NCI-H2196 treated with DMSO at 0.1 percent for 48 hours (cell line): ENCODE data around the gene HIPK3.
"Not testable (repeated sequence)": the region's sequence is repeated elsewhere in the genome, so short reads cannot be mapped to it uniquely, and the experiment has no call there.

Experiments
- DNase-seq: peaks from one replicate; lab custom pipeline; 2025; ENCODE audit not compliant: unreplicated experiment; lab: John Stamatoyannopoulos, UW

The HIPK3 gene

DNA sequence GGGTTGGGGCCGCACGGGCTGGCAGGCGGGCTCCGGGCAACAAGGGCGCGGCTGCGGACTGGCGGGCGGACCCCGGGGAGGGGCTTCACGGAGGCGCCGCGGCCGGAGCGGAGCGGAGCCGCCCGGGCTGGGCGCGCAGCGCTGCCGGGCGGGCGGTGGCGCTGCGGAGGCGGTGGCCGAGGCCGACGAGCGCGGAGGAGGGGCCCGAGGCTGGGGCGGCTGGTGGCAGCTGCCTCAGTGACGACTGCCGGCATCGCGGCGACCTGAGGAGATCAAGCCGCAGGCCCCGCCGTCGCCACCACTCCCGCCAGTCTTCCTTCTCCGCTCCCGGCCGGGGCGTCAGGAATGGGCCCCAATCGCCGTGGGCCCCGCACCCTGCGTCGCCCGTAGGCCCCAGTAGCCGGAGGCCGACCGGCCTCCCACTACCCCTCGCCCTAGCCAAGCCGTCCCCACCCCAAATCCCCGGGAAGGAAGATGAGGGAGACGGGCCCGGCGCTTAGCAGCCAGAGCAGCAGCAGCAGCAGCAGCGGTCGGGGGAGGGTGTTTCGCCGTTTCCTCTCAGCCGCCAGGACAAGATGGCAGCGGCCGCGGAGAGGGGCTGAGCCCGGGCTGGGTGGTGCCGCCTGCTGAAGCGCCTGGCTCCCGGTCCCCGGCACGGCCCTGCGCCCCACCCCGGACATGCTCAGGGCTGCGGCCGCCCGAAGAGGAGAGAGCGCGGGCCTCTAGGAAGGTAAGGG, at the start of gene HIPK3:
HIPK3 (plus strand) TSS at position 222 of the 737 bp plus-strand sequence.
- DNase-seq: peak; percentile 57

GRCh38 chr11:33207408-33207985, 49.7 kb upstream of the HIPK3 start:
- DNase-seq: no peak

DNA sequence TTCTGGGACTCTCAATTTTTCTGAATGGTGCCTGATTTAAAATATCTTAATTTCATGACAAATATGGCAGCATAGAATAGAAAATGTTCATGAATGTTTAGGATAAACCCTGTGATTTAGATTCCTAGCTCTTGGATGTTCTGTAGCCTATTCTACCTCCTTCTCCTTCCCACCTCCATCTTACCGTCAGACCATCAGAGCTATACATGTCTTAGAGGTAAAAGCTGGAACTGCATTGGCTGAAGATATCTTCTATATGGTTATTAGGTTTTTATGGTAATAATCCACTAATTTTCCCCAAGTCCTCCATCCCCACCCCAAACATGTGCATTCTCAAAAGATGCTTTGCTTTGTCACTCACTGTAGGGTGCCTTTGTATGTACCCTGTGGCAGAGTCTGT, 49.0 kb upstream of the HIPK3 start:
- no peak for DNase-seq

DNA sequence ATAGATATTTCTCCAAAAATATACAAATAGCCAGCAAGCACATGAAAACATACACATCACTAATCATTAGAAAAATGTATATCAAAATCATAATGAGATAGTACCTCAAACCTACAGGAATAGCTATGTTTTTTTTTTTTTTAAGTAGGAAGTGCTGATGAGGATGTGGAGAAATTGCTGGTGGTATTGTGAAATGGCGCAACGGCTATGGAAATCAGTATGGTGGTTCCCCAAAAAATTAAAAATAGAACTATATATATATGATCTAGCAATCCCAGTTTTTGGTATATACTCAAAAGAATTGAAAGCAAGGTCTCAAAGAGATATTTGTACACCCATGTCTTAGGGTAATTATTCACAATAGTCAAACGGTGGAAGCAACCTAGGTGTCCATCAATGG, 46.0 kb upstream of the HIPK3 start:
- DNase-seq: no peak

GRCh38 chr11:33211580-33211979, 45.6 kb upstream of the HIPK3 start:
- peak; percentile 8 for DNase-seq

- DNase-seq: no peak
Measured at GRCh38 chr11:33214187-33214586, 43.0 kb upstream of the HIPK3 start.

- DNase-seq: no peak
Measured at GRCh38 chr11:33214767-33215166, 42.4 kb upstream of the HIPK3 start.

DNA sequence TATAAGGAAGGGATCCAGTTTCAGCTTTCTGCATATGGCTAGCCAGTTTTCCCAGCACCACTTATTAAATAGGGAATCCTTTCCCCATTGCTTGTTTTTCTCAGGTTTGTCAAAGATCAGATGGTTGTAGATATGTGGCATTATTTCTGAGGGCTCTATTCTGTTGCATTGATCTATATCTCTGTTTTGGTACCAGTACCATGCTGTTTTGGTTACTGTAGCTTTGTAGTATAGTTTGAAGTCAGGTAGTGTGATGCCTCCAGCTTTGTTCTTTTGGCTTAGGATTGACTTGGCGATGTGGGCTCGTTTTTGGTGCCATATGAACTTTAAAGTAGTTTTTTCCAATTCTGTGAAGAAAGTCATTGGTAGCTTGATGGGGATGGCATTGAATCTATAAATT, 40.5 kb upstream of the HIPK3 start:
- not testable (repeated sequence) for DNase-seq

GRCh38 chr11:33222052-33222750, 35.0 kb upstream of the HIPK3 start:
- no peak for DNase-seq

GRCh38 chr11:33225371-33225770, 31.8 kb upstream of the HIPK3 start:
- DNase-seq: no peak

- DNase-seq: no peak
Measured at GRCh38 chr11:33227578-33228261, 29.5 kb upstream of the HIPK3 start.

DNA sequence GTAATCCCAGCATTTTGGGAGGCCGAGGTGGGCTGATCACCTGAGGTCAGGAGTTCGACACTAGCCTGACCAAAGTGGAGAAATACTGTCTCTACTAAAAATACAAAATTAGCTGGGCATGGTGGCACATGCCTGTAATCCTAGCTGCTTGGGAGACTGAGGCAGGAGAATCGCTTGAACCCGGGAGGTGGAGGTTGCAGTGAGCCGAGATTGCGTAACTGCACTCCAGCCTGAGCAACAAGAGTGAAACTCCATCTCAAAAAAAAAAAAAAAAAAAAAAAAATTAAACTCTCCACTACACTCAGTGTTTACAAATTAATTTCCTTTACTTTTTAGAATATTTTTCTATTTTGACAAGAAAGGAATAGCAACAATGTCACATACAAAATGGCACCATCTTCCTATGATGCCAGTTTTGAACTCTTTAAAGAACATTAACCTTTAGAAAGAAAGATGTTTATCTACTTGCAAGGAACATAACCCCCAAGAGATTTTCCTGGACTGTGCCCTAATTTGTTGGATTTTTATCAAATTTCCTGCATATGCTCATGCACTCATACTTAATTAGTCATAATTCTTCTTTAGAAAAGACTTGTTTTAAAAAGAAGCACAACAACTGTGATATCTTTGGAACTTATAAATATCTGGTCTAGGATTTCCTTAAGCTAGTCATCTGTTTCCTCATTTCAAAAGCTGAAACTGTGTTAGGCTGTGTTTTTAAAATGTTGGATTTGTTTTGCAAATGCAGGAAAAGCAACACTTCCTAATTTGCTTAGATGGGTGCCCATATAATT, 22.6 kb upstream of the HIPK3 start:
- DNase-seq: no peak

GRCh38 chr11:33237039-33237597, 20.1 kb upstream of the HIPK3 start:
- DNase-seq: no peak

DNA sequence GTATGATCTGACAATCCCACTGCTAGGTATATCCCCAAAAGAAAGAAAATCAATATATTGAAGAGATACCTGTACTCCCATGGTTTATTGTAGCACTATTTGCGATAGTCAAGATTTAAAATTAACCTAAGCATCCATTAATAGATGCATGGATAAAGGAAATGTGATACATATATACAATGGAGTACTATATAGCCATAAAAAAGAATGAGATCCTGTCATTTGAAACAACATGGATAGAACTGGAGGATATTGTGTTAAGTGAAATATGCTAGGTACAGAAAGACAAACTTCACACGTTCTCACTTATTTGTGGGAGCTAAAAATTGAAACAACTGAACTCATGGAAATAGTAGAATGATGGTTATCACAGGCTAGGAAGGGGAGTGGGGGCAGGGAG, 14.6 kb upstream of the HIPK3 start:
- DNase-seq: no peak

DNA sequence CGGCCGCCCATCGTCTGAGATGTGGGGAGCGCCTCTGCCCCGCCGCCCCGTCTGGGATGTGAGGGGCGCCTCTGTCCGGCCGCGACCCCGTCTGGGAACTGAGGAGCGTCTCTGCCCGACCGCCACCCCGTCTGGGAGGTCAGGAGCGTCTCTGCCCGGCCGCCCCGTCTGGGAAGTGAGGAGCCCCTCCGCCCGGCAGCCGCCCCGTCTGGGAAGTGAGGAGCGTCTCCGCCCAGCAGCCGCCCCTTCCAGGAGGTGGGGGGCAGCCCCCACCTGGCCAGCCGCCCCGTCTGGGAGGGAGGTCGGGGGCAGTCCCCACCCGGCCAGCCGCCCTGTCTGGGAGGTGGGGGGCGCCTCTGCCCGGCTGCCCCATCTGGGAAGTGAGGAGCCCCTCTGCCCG, 13.5 kb upstream of the HIPK3 start:
- DNase-seq: not testable (repeated sequence)

GRCh38 chr11:33248416-33248971, 8.7 kb upstream of the HIPK3 start:
- no peak for DNase-seq

GRCh38 chr11:33256031-33256812, 959 bp upstream of the HIPK3 start:
- no peak for DNase-seq

GRCh38 chr11:33256813-33257159, 395 bp upstream of the HIPK3 start:
- DNase-seq: no peak

- peak; percentile 58 for DNase-seq
Measured at GRCh38 chr11:33257897-33258630, 883 bp downstream of the HIPK3 start.
